Lower lobe of right lung (tissue), 2 donors: ENCODE results near the gene TMEM165. TPM values are rescaled to one million over a fixed set of nuclear protein-coding genes. Genes with fewer than 3 reads are reported as not detected.
"Not testable (repeated sequence)": the region's sequence is repeated elsewhere in the genome, so short reads cannot be mapped to it uniquely, and the experiment has no call there.

Source experiments
- ATAC-seq, 2 donors: fragments of 200-7000 bp; cut with Tn5 transposase; one replicate each; pipeline ENCODE4 v1.9.1; 2020 to 2022; ENCODE audit warnings: mild to moderate bottlenecking in 2 of 2, moderate library complexity in 2 of 2
- DNase-seq: peaks from one replicate; pipeline ENCODE4 v3.0.0-alpha.2; 2020
- H3K27ac ChIP-seq: fragments of 200-600 bp; one replicate; pipeline ENCODE4 v1.8.0; 2022
- H3K27me3 ChIP-seq: fragments of 200-600 bp; one replicate; pipeline ENCODE4 v1.8.0; 2022; ENCODE audit warnings: low read depth
- H3K36me3 ChIP-seq: fragments of 200-600 bp; one replicate; pipeline ENCODE4 v1.8.0; 2022; ENCODE audit warnings: mild to moderate bottlenecking
- H3K4me1 ChIP-seq: fragments of 200-600 bp; one replicate; pipeline ENCODE4 v1.8.0; 2022
- H3K4me3 ChIP-seq: fragments of 200-600 bp; one replicate; pipeline ENCODE4 v1.8.0; 2022; ENCODE audit warnings: mild to moderate bottlenecking
- H3K9me3 ChIP-seq: fragments of 200-600 bp; one replicate; pipeline ENCODE4 v1.8.0; 2022
- intact Hi-C: fragments of 100-400 bp; cut with DNase I; formaldehyde crosslinking; loops from one replicate; pipeline ENCODE4 v1.11.0; 2022
- total RNA-seq: library from RNA; stranded (reverse); fragmentation: NEBNext Ultra II Directional; extraction: Animal tissue kit (Norgen Biotek cat#: 25700); gene quantifications from one replicate; pipeline ENCODE4 v1.2.1, GENCODE V29; 2021
- TF ChIP-seq, protein P1 (sequence below): fragments of 200-600 bp; IDR thresholded peaks from one replicate; pipeline ENCODE4 v1.8.0; 2022; ENCODE audit warnings: antibody characterized with exemption, mild to moderate bottlenecking
- donor health status: DM: no; HTN: yes; CAD: no; lungs with severe emphysema.

TMEM165 gene
- total RNA-seq, 1 donor from 2014 or later, result 140 TPM

- DNase-seq, result no peak
- intact Hi-C loops, result no loop called here
These were observed 47.3 kb upstream of the TMEM165 start for GRCh38 chr4:55348466-55348865.

DNA sequence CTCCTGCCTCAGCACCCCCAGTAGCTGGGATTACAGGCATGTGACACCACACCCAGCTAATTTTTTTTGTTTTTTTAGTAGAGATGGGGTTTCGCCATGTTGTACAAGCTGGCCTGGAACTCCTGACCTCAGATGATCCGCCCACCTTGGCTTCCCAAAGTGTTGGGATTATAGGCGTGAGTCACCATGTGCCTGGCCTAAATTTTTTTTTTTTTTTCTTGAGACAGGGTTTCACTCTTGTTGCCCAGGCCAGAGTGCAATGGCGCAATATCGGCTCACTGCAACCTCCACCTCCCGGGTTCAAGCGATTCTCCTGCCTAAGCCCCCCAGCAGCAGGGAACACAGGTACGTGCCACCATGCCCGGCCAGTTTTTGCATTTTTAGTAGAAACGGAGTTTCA is 44.9 kb upstream of the TMEM165 start:
- H3K27ac ChIP-seq, DNase-seq, H3K9me3 ChIP-seq, ATAC-seq, intact Hi-C loops, H3K4me3 ChIP-seq, H3K36me3 ChIP-seq, H3K27me3 ChIP-seq: not testable (repeated sequence)
- peaks cover 20% of the 10 kb centered on the region for H3K4me1 ChIP-seq

More at GRCh38 chr4:55348466-55348865, 47.3 kb upstream of the TMEM165 start:
- Histone ChIP-seq H3K27me3 (no peaks in the 10 kb centered on the region), H3K36me3 (no peaks in the 10 kb centered on the region), H3K9me3 (no peaks in the 10 kb centered on the region), H3K4me1 (peaks cover 20% of the 10 kb centered on the region), H3K27ac (no peak overlapping the region), H3K4me3 (no peak overlapping the region)
- TF ChIP-seq, protein P1, sequence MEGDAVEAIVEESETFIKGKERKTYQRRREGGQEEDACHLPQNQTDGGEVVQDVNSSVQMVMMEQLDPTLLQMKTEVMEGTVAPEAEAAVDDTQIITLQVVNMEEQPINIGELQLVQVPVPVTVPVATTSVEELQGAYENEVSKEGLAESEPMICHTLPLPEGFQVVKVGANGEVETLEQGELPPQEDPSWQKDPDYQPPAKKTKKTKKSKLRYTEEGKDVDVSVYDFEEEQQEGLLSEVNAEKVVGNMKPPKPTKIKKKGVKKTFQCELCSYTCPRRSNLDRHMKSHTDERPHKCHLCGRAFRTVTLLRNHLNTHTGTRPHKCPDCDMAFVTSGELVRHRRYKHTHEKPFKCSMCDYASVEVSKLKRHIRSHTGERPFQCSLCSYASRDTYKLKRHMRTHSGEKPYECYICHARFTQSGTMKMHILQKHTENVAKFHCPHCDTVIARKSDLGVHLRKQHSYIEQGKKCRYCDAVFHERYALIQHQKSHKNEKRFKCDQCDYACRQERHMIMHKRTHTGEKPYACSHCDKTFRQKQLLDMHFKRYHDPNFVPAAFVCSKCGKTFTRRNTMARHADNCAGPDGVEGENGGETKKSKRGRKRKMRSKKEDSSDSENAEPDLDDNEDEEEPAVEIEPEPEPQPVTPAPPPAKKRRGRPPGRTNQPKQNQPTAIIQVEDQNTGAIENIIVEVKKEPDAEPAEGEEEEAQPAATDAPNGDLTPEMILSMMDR, result no peak
- no peak for ATAC-seq

GRCh38 chr4:55351824-55352223 is 43.9 kb upstream of the TMEM165 start:
- intact Hi-C loops, result no loop called here
- ATAC-seq, result peak in 1 of 2 donors; percentile 8
- no peak overlapping the region for H3K4me3 ChIP-seq

GRCh38 chr4:55352726-55353125 is 43.0 kb upstream of the TMEM165 start:
- Histone ChIP-seq H3K27me3 (no peaks in the 10 kb centered on the region), H3K4me1 (peaks cover 15% of the 10 kb centered on the region), H3K36me3 (no peaks in the 10 kb centered on the region), H3K27ac (no peak overlapping the region), H3K4me3 (no peak overlapping the region), H3K9me3 (no peaks in the 10 kb centered on the region)
- DNase-seq (no peak), ATAC-seq (no peak)
- intact Hi-C loops, result no loop called here
- TF ChIP-seq, protein P1, result no peak

More at GRCh38 chr4:55351824-55352223, 43.9 kb upstream of the TMEM165 start:
- Histone ChIP-seq H3K27me3 (no peaks in the 10 kb centered on the region), H3K4me1 (peaks cover 18% of the 10 kb centered on the region), H3K36me3 (no peaks in the 10 kb centered on the region), H3K9me3 (no peaks in the 10 kb centered on the region), H3K27ac (no peak overlapping the region)
- DNase-seq, result no peak
- TF ChIP-seq, protein P1, result no peak

- H3K27ac ChIP-seq, H3K27me3 ChIP-seq, H3K9me3 ChIP-seq, H3K4me3 ChIP-seq, intact Hi-C loops, H3K36me3 ChIP-seq, DNase-seq, ATAC-seq: not testable (repeated sequence)
- H3K4me1 ChIP-seq, result peaks cover 15% of the 10 kb centered on the region
These were observed 42.5 kb upstream of the TMEM165 start for GRCh38 chr4:55353228-55353747.

DNA sequence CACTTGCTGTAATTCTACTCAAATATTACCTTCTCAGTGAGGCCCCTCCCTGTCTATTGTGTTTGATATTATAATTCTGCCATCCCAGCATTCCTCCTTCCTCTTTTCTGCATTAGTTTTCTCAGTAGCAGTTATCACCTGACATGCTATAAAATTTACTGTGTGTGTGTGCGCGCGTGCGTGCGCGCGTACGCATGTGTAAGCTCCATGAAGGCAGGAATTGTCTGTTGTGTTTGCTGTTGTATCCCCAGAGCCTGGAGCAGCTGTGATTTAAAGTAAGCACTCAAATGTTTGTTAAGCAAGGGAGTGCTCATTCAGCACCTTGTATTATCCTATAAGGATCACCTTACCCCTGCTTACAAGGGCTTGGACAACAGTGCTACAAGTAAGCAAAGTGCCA is 41.1 kb upstream of the TMEM165 start:
- Histone ChIP-seq H3K4me3 (no peak overlapping the region), H3K36me3 (no peaks in the 10 kb centered on the region), H3K27ac (no peak overlapping the region), H3K9me3 (no peaks in the 10 kb centered on the region), H3K4me1 (peaks cover 25% of the 10 kb centered on the region), H3K27me3 (no peaks in the 10 kb centered on the region)
- TF ChIP-seq, protein P1, result no peak
- intact Hi-C loops, result no loop called here
- ATAC-seq (no peak), DNase-seq (no peak)
